Osteoblast (primary cell): ENCODE results near the gene MAX. TPM values are rescaled to one million over a fixed set of nuclear protein-coding genes. Genes with fewer than 3 reads are reported as not detected.

Experiments used
- DNase-seq: peaks from one replicate; pipeline ENCODE4 v3.0.0; 2011; ENCODE audit warnings: low spot score, mixed read lengths; ENCODE audit not compliant: insufficient read length; ENCODE audit errors: missing footprints
- H2AFZ ChIP-seq: 2 replicates; pipeline ENCODE4 v1.6.0; 2011; ENCODE audit warnings: mild to moderate bottlenecking, low read length
- H3K27ac ChIP-seq: 2 replicates; pipeline ENCODE4 v1.5.1; 2011; ENCODE audit warnings: mild to moderate bottlenecking, low read depth, low read length, moderate library complexity
- H3K27me3 ChIP-seq: 2 replicates; pipeline ENCODE4 v1.6.0; 2012; ENCODE audit warnings: mild to moderate bottlenecking, control low read depth, inconsistent platforms, low read length, moderate library complexity; ENCODE audit not compliant: insufficient read depth
- H3K36me3 ChIP-seq: 2 replicates; pipeline ENCODE4 v1.5.1; 2011; ENCODE audit warnings: mild to moderate bottlenecking, low read length, control low read depth, moderate library complexity; ENCODE audit not compliant: insufficient read depth
- H3K4me1 ChIP-seq: 2 replicates; pipeline ENCODE4 v1.5.1; 2011; ENCODE audit warnings: mild to moderate bottlenecking, low read length, control low read depth, moderate library complexity; ENCODE audit not compliant: insufficient read depth
- H3K4me2 ChIP-seq: 2 replicates; pipeline ENCODE4 v1.6.0; 2011; ENCODE audit warnings: mild to moderate bottlenecking, low read length; ENCODE audit not compliant: insufficient read depth
- H3K4me3 ChIP-seq: fragments of 200-600 bp; sonication (generic); 3 replicates; pipeline ENCODE4 v1.5.1; 2012; ENCODE audit warnings: mild to moderate bottlenecking, low read length, inconsistent platforms; ENCODE audit not compliant: insufficient read depth
- H3K79me2 ChIP-seq: 2 replicates; pipeline ENCODE4 v1.6.0; 2012; ENCODE audit warnings: mild to moderate bottlenecking, low read length, control low read depth, inconsistent platforms; ENCODE audit not compliant: insufficient read depth
- H3K9me3 ChIP-seq: 2 replicates; pipeline ENCODE4 v1.5.1; 2011; ENCODE audit warnings: low read depth, low read length, control low read depth
- H4K20me1 ChIP-seq: 2 replicates; pipeline ENCODE4 v1.6.0; 2012; ENCODE audit warnings: mild to moderate bottlenecking, low read length, control low read depth; ENCODE audit not compliant: insufficient read depth
- CTCF ChIP-seq: IDR thresholded peaks from 2 replicates; pipeline ENCODE4 v1.5.1; 2011; ENCODE audit warnings: mild to moderate bottlenecking, low read depth, low read length, moderate library complexity; ENCODE audit errors: extremely low read depth
- total RNA-seq: library from RNA; depleted of rRNA; stranded (reverse); fragments of >200 nt; gene quantifications from 2 replicates; pipeline ENCODE4 v1.2.3, GENCODE V29; 2012

MAX gene
- total RNA-seq, 1 donor: 66.6 TPM

- Histone ChIP-seq H3K27me3 (no peaks in the 10 kb centered on the region), H3K4me3 (no peak overlapping the region), H3K4me1 (no peaks in the 10 kb centered on the region), H3K4me2 (no peak overlapping the region), H3K27ac (no peak overlapping the region), H2AFZ (no peak overlapping the region), H3K9me3 (no peaks in the 10 kb centered on the region), H3K36me3 (no peaks in the 10 kb centered on the region), H4K20me1 (no peaks in the 10 kb centered on the region), H3K79me2 (no peaks in the 10 kb centered on the region)
- no peak for DNase-seq
- no peak for TF ChIP-seq CTCF
Measured at GRCh38 chr14:65109357-65109756, 7.0 kb upstream of the MAX start.

- no peak for TF ChIP-seq CTCF
- Histone ChIP-seq H3K36me3 (no peaks in the 10 kb centered on the region), H2AFZ (no peak overlapping the region)
Measured at GRCh38 chr14:65107200-65107599, 4.9 kb upstream of the MAX start.

GRCh38 chr14:65106736-65107135 is 4.4 kb upstream of the MAX start:
- peaks cover 6% of the 10 kb centered on the region for H3K4me1 ChIP-seq
- H3K27me3 ChIP-seq: no peaks in the 10 kb centered on the region
- H3K4me3 ChIP-seq: no peak overlapping the region
- H2AFZ ChIP-seq: no peak overlapping the region
- H3K4me2 ChIP-seq: no peak overlapping the region
- no peak for DNase-seq
- no peaks in the 10 kb centered on the region for H3K9me3 ChIP-seq
- no peaks in the 10 kb centered on the region for H4K20me1 ChIP-seq
- TF ChIP-seq CTCF: no peak
- H3K27ac ChIP-seq: no peak overlapping the region
- H3K79me2 ChIP-seq: peaks cover 6% of the 10 kb centered on the region
- no peaks in the 10 kb centered on the region for H3K36me3 ChIP-seq

More at GRCh38 chr14:65107200-65107599, 4.9 kb upstream of the MAX start:
- H3K9me3 ChIP-seq: no peaks in the 10 kb centered on the region
- no peak overlapping the region for H3K4me3 ChIP-seq
- H3K4me2 ChIP-seq: no peak overlapping the region
- H4K20me1 ChIP-seq: no peaks in the 10 kb centered on the region
- no peak overlapping the region for H3K27ac ChIP-seq
- DNase-seq: no peak
- H3K79me2 ChIP-seq: peaks cover 2% of the 10 kb centered on the region
- peaks cover 6% of the 10 kb centered on the region for H3K4me1 ChIP-seq
- no peaks in the 10 kb centered on the region for H3K27me3 ChIP-seq

GRCh38 chr14:65106316-65106715 is 4.0 kb upstream of the MAX start:
- no peaks in the 10 kb centered on the region for H3K36me3 ChIP-seq
- no peak overlapping the region for H3K4me3 ChIP-seq
- H3K4me2 ChIP-seq: no peak overlapping the region
- no peaks in the 10 kb centered on the region for H4K20me1 ChIP-seq
- TF ChIP-seq CTCF: no peak
- peaks cover 9% of the 10 kb centered on the region for H3K79me2 ChIP-seq
- H2AFZ ChIP-seq: no peak overlapping the region
- DNase-seq: no peak
- no peaks in the 10 kb centered on the region for H3K9me3 ChIP-seq
- no peak overlapping the region for H3K27ac ChIP-seq
- H3K4me1 ChIP-seq: peaks cover 6% of the 10 kb centered on the region
- H3K27me3 ChIP-seq: no peaks in the 10 kb centered on the region
